ENCODE data around the gene MRPL37.
"Not testable (repeated sequence)": the region's sequence is repeated elsewhere in the genome, so short reads cannot be mapped to it uniquely, and the experiment has no call there.

The MRPL37 gene

DNA sequence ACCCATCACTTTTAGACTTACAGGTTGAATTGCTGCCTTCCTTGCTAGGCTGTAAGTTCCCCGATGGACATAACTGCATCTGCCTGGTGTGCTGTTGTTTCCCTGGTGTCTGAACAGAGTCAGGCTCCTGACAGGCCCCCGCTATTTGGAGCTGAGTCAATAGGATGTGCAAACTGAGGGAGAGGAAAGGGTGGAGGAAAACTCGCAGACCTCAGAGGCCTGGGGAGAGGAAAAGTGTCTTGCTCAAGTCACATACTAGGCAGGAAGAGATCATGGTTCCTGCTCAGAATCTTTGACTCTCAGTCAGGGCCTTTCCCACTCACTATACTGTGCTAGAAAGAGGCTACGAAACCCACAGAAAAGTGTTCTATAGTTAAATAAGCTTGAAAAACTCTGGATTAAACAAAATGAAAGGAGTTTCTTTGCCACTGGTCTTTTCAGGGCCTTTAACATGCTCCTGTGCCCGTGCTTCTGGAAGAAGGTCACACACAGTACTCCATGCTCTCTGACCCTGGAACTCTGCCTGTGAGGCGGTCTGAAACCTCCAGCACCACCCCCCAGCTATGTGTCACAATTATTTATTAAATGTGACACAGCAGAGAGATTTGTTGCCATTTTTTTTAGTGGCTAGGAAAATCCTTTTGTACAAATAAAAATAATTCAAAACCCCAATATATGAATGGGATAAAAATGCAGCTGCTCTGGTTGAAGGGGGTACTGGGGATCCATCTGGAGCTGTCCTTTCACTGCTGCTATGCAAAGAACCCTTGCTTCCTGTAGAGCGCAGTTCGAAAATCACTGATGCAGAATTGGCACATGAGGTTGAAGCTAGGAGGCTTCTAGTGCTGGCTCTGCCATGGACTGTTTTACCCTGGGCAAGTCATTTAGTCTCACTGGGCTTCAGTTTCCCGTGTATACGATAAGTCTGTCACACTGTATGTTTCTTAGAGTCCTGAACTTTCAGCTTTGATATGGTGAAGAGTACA, 27.1 kb upstream of the MRPL37 start:
- DNase-seq: no peak

GRCh38 chr1:54173681-54174080, 26.3 kb upstream of the MRPL37 start:
- DNase-seq: no peak

- no peak for DNase-seq
Measured at GRCh38 chr1:54174106-54174505, 25.9 kb upstream of the MRPL37 start.

GRCh38 chr1:54176621-54177327, 23.2 kb upstream of the MRPL37 start:
- DNase-seq: no peak

DNA sequence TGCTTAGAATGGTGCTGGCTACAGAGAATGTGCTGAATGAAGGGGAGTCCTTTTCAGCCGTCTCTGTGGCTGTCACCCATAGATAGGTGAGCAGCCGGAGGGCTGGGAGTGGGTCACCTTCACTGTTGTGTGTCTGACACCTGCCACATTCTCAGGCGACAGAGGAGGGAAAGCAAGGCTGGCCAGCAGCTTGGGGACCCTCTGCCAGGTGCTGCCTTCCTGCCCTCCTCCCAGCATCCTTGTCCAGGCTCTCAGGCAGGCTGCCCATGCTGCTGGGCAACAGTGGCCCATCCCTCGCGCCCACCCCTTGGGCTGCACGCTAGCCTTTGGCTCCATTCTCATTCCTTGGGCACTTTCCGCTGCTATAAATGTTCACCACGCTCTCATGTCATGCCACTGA, 22.2 kb upstream of the MRPL37 start:
- no peak for DNase-seq

DNA sequence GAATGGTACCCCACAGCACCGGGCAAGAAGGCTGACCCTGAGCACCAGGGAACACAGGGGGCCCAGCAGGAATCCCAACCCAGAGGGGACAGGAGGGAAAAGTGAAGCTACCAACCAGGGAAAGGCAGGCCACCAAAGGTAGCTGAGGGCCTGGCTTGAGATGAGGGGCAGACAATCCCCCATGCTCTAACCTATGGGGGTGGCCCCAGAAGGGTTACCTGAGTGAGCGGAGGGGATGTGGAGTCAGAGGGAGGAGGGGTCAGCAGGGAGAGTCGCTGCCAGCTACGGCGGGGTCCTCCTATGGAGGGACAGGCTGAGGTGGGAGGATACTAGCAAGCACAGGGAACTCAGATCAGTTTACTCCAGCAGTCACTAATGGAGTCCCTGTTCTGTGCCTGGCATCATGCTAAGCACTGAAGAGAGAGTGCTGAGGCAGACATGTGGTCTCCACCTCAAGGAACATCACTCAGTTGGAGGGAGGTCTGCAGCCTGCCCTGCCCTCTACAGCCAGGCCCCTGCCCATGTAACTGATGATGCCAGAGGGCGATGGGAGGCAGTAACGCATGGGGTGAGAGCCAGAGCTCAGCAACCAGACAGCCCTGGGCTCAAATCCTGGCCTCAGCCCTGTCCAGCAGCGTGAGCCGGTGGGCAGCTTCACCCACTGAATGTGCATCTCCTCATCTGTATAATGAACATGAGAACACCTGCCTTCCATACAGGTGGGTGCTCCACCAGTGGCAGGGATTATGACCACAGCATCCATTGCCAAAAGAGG, 21.5 kb upstream of the MRPL37 start:
- DNase-seq: no peak

- DNase-seq: no peak
Measured at GRCh38 chr1:54180701-54181360, 19.1 kb upstream of the MRPL37 start.

DNA sequence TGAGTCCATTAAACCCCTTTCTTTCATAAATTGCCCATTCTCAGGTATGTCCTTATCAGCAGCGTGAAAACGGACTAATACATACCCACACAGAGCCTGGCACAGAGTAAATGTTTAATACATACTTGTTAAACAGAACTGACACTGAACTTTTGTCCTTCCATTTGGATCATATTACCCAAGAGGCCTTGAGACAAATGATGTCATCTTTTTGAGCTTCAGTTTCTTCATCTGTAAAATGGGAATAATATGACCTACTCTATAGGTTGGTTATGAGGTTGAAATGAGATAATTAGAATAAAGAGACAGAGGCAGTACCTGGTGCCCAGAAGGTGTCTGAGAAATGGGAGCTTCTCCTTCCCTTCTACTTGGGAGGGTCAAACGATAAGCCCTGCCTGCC, 13.9 kb upstream of the MRPL37 start:
- no peak for DNase-seq

DNA sequence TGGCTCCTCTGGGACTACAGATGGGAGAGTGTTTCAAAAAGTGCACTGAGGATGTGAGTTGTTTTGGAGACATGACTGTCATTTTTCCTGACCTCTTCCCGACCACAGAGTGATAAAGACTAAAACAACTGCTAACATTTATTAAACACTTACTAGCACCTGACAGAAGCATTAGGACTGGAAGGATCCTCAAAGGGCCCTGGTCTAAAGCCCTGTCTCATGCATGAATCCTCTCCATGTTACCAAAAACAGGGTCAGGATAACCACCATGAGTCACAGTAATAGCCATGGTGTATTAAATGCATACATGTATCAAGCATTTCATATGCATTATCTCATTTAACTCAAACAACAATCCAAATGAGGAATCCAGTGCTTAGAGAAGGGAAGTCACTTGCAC, 11.7 kb upstream of the MRPL37 start:
- no peak for DNase-seq

DNA sequence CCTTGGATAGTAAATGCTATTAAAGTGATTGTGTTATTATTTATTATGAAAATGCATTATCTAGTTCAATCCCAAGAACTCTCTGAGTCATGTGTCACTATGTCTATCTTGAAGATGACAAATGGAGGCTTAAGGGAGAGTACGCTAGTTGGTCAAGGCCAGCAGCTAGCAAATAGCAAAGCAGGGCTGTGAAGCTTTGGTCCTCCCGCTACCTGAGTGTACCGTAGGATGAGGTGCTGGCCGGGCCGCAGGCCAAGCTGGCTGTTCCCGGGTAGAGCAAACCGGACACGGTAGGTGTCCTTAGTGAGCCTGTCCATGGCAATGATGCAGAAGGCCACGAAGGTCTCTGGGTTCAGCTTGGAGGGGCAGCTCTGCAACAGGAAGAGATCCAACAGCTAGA, 9.4 kb upstream of the MRPL37 start:
- no peak for DNase-seq

DNA sequence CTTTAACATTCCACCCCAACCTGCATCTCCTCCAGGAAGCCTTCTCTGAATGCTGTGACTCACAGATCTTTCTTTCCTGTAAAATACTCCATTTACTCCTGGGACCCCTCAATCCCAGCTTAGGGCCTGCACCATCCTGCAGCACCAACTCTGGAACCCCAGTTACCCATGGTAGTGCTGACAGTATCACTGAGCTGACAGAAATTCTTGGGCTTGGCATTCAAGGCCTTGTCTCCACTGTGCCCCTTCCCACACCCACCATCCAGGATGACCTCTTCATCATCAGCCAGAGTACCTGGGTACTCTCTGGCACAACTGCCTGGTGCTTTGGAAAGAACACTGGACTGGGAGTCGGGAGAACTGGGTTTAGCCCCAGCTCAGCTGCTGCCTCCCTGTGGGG, 8.4 kb upstream of the MRPL37 start:
- DNase-seq: no peak

DNA sequence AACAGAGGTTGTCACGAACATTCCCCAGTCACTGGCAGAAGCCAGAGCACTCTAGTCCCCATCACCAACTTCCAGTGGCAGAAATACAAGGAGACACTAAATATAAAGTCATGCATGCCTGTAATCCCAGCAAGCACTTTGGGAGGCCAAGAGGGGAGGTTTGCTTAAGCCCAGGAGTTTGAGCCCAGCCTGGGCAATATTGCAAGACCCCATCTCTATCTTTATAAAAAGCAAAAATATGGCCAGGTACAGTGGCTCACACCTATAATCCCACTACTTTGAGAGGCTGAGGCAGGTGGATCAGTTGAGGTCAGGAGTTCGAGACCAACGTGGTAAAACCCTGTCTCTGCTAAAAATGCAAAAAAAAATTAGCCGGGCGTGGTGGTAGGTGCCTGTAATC, 6.5 kb upstream of the MRPL37 start:
- DNase-seq: no peak

- no peak for DNase-seq
Measured at GRCh38 chr1:54199151-54199764, 709 bp upstream of the MRPL37 start.

GRCh38 chr1:54200519-54200997, 591 bp downstream of the MRPL37 start:
- no peak for DNase-seq

- DNase-seq: no peak
Measured at GRCh38 chr1:54204199-54204598, 4.2 kb downstream of the MRPL37 start.

DNA sequence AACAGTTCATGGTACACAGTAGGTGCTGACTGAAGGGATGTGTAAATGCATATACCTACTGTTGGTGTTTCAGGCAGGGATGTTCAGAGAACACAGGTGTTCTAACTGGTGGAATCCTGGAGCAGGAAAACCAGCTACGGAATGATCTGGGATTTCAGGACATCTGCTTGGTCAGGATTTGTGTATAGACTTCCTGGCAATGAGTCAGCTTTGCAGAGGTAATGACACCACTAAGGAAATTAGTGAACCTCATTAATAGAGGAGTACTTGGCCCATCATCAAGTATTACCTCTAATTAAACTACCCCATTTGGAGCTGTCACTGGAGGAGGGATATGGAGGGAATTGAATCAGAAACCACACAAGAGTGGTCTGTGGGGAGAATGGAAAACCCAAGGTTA, 7.3 kb downstream of the MRPL37 start:
- no peak for DNase-seq

GRCh38 chr1:54207896-54208295, 7.9 kb downstream of the MRPL37 start:
- DNase-seq: not testable (repeated sequence)

DNA sequence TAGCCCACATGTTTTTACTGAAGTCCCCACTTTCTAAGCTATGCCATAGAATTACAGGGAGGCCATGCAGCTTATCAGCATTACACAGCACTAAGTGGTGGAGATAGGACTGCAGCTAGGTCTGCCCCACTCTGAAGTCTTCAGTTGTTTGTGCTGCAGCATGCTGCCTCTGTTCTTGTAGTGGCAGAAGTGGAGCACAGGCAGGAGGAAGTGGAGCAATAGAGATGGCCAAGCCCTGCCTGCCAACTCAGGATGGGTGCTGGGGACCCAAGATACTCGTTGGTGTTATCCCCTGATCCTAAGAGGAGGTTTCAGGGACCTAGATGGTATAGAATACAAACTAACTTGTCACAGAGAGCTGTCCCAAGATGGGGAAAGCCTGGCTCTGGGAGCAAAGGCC, 12.9 kb downstream of the MRPL37 start:
- DNase-seq: no peak

DNA sequence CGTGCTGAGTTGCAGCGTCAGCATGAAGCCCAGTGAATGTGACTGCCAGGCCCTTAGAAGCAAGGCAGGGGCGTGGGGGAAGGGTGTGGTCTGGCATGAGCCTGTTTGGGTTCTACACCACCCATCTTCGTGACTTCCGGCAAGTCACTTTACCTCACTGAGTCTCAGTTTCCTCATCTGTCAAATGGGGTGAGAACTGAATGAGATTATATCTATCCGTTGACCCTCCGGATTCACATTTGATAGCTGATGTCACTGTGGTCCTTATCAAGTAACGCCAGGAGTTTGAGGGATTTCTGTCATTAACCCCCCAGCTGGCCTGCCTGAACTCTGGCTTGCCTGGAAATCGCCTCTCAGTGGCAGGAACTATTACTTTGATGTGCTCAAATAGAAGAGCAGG, 15.6 kb downstream of the MRPL37 start:
- no peak for DNase-seq

DNA sequence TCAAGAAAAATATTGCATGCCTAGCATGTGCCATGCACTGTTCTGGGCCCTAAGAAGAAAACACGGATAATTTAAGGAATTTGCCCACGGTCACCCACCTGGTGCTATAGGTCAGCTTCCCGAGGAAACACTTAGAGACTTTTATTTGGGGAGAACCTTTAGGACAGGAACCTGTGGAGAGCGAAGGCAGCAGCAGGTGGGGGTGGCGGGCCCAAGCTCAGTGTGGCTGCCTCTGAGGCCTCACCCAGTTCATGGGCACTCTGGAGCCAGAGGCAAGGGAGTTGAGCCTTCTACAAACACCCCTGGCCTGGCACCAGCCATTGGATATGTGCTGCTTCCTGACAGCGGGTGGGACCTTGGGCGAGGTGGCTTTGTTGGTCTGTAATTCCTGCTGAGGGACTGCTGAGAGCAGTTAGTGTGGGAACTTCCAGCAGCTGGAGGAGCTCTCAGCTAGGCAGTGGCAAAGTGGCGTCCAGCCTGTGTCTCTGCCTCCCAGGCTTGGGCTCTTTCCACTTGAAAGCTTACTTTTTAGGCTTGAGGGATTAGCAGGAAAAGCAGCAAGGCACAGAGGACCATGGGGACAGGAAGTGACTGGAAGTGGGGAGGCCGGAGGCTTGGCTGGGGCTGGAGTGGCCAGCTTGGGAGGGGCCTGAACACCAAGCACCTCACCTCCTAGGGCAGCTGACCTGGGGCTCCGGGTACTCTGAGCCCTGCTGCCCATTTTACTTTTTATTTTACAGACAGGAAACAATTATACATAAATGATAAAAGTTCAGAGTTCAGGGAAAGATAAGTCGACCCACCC, 19.1 kb downstream of the MRPL37 start:
- DNase-seq: no peak

GRCh38 chr1:54219688-54220003, 19.7 kb downstream of the MRPL37 start:
- DNase-seq: no peak
